GM12878 (cell line): Measurements from ENCODE around the gene PPP1R10. TPM values are rescaled to one million over a fixed set of nuclear protein-coding genes. Genes with fewer than 3 reads are reported as not detected.

ENCODE experiments used
- ATAC-seq: fragments of 200-7000 bp; cut with Tn5 transposase; 3 replicates; pipeline ENCODE4 v1.9.1; 2020; ENCODE audit warnings: mild to moderate bottlenecking, moderate library complexity
- BruUV-seq: library from RNA; stranded (reverse); fragments of 400-500 nt; replicated peaks from 2 replicates; lab custom pipeline; 2021; lab: Mats Ljungman, UMichigan
- CTCF ChIA-PET: fragments of 300-600 bp; sonication (Branson Sonifier 250); formaldehyde crosslinking; extraction: SDS; loops from one replicate; lab custom pipeline; 2021; ENCODE audit warnings: inconsistent platforms; lab: Yijun Ruan, JAX
- POLR2A ChIA-PET: fragments of 350-600 bp; formaldehyde crosslinking; extraction: SDS; loops from one replicate; lab custom pipeline; 2021; ENCODE audit warnings: inconsistent platforms; lab: Charles Lee
- RAD21 ChIA-PET: fragments of 300-600 bp; sonication (Branson Sonifier 250); formaldehyde crosslinking; loops from one replicate; lab custom pipeline; 2023; ENCODE audit warnings: antibody characterized with exemption; ENCODE audit not compliant: unreplicated experiment; lab: Charles Lee
- SMC1A ChIA-PET: fragments of 300-600 bp; sonication (Branson Sonifier 250); formaldehyde crosslinking; loops from one replicate; lab custom pipeline; 2023; ENCODE audit not compliant: unreplicated experiment, uncharacterized antibody; lab: Charles Lee
- DNase-seq: peaks from one replicate; pipeline ENCODE4 v3.0.0-alpha.2; 2011; ENCODE audit warnings: low read depth, low spot score
- FAIRE-seq: peaks from 3 replicates; lab custom pipeline; 2011; peaks lifted over from hg19 to GRCh38; lab: Jason Lieb, UNC
- H2AFZ ChIP-seq: 2 replicates; pipeline ENCODE4 v1.6.0; 2011; ENCODE audit warnings: low read depth, low read length, control low read depth; ENCODE audit not compliant: control insufficient read depth
- H3K27ac ChIP-seq: 2 replicates; pipeline ENCODE4 v1.5.1; 2011; ENCODE audit warnings: control low read depth; ENCODE audit not compliant: control insufficient read depth, insufficient read depth
- H3K27me3 ChIP-seq, 2 experiments: replicated peaks in 1 of 2; 2 replicates each; pipeline versions ENCODE4 v1.6.0 to v1.6.1; 2011; ENCODE audit warnings: low read length in 1 of 2; ENCODE audit not compliant: control insufficient read depth in 2 of 2, insufficient read depth in 2 of 2
- H3K36me3 ChIP-seq, 2 experiments: 2 replicates each; pipeline ENCODE4 v1.5.1; 2011; ENCODE audit warnings: low read length in 1 of 2; ENCODE audit not compliant: control insufficient read depth in 2 of 2, insufficient read depth in 2 of 2
- H3K4me1 ChIP-seq: 2 replicates; pipeline ENCODE4 v1.6.1; 2011; ENCODE audit warnings: mild to moderate bottlenecking, low read length, moderate library complexity, mixed read lengths; ENCODE audit not compliant: control insufficient read depth, insufficient read depth
- H3K4me2 ChIP-seq: 2 replicates; pipeline ENCODE4 v1.6.0; 2011; ENCODE audit warnings: control low read depth; ENCODE audit not compliant: control insufficient read depth, insufficient read depth
- H3K4me3 ChIP-seq: fragments of 200-600 bp; sonication (generic); 2 replicates; pipeline ENCODE4 v1.5.1; 2016
- H3K79me2 ChIP-seq: 2 replicates; pipeline ENCODE4 v1.6.0; 2011; ENCODE audit warnings: low read length; ENCODE audit not compliant: control insufficient read depth, insufficient read depth
- H3K9ac ChIP-seq: 2 replicates; pipeline ENCODE4 v1.8.0; 2011; ENCODE audit warnings: low read length, control low read depth, mixed read lengths; ENCODE audit not compliant: control insufficient read depth, insufficient read depth
- H3K9me3 ChIP-seq: replicated peaks from 3 replicates; pipeline ENCODE4 v1.5.1; 2011; ENCODE audit warnings: mild to moderate bottlenecking, low read length; ENCODE audit not compliant: control insufficient read depth, insufficient read depth
- H4K20me1 ChIP-seq: 2 replicates; pipeline ENCODE4 v1.6.0; 2011; ENCODE audit not compliant: control insufficient read depth, insufficient read depth
- CBX3 ChIP-seq: fragments of 200-600 bp; sonication (generic); IDR thresholded peaks from 2 replicates; pipeline ENCODE4 v1.6.1; 2016; ENCODE audit warnings: low read depth, borderline replicate concordance
- KDM1A ChIP-seq: fragments of 200-600 bp; sonication (generic); IDR thresholded peaks from 2 replicates; pipeline ENCODE4 v1.6.1; 2016; ENCODE audit warnings: borderline replicate concordance
- MTA2 ChIP-seq: fragments of 450-650 bp; IDR thresholded peaks from 2 replicates; pipeline ENCODE4 v1.6.1; 2016; ENCODE audit warnings: low read depth, mild to moderate bottlenecking, moderate library complexity
- RELB ChIP-seq: fragments of 450-650 bp; IDR thresholded peaks from 2 replicates; pipeline ENCODE4 v1.6.1; 2017; ENCODE audit warnings: low read depth, mild to moderate bottlenecking, moderate library complexity
- SPI1 ChIP-seq: IDR thresholded peaks from 2 replicates; pipeline ENCODE4 v1.6.1; 2011; ENCODE audit warnings: low read depth, mild to moderate bottlenecking, low read length, moderate library complexity, borderline replicate concordance; ENCODE audit not compliant: insufficient read depth
- SUZ12 ChIP-seq: fragments of 200-600 bp; sonication (generic); IDR thresholded peaks from one replicate; pipeline ENCODE4 v1.6.1; 2018; ENCODE audit warnings: antibody characterized with exemption, mild to moderate bottlenecking; ENCODE audit not compliant: unreplicated experiment
- ZNF622 ChIP-seq: fragments of 450-650 bp; IDR thresholded peaks from 2 replicates; pipeline ENCODE4 v1.6.1; 2017; ENCODE audit warnings: mild to moderate bottlenecking, inconsistent platforms
- WGBS: methylation state at CpG from one replicate; pipeline ENCODE4 v1.1.6; 2016; ENCODE audit warnings: low lambda C conversion rate; ENCODE audit not compliant: insufficient replicate concordance, insufficient coverage; ENCODE audit errors: missing lambda C conversion rate; 5-methylcytosine and 5-hydroxymethylcytosine counted together
- in situ Hi-C: fragments of 300-500 bp; cut with MboI; formaldehyde crosslinking; loops from 9 replicates; pipeline ENCODE4 v1.14.3; 2018; ENCODE audit warnings: mixed read lengths
- intact Hi-C: fragments of 100-400 bp; cut with micrococcal nuclease; formaldehyde crosslinking; loops from one replicate; pipeline ENCODE4 v1.14.2; 2022; ENCODE audit not compliant: unreplicated experiment
- polyA plus RNA-seq, 11 experiments: library from polyadenylated mRNA; depleted of rRNA in 4 of 11; unstranded in 6 of 11; stranded (reverse) in 5 of 11; fragments of >200 nt; fragmentation: Nextera tagmentation in 4 of 11; fragmentation: Illumina TruSeq in 1 of 11; extraction: Ambion mirVana in 4 of 11; extraction: Trizol in 1 of 11; gene quantifications; 1 replicate in 1 of 11; 2 replicates in 10 of 11; pipeline versions ENCODE4 v1.2.1 to v1.2.3, GENCODE V29; 2011 to 2016; ENCODE audit warnings: inconsistent platforms in 2 of 11, missing spikeins in 2 of 11, low read depth in 1 of 11
- total RNA-seq, 4 experiments: library from RNA; depleted of rRNA in 3 of 4; stranded (reverse); fragments of >200 nt in 3 of 4; fragmentation: Illumina TruSeq in 1 of 4; extraction: Trizol in 1 of 4; gene quantifications; 2 replicates each; pipeline versions ENCODE4 v1.2.1 to v1.2.3, GENCODE V29; 2013 to 2021

Gene PPP1R10
- total and polyA plus RNA-seq, 10 of the 15 experiments (the other 5 are each of a cell fraction or from before 2014, with no cell fraction given), result 11.3 to 83.8 (median 41.2) TPM

- Histone ChIP-seq H3K36me3 (peaks cover 11 to 13% of the 10 kb centered on the region in 2 experiments; a peak in 3 of 4 replicates), H2AFZ (peak overlapping the region; percentile 95; the same call in 1 of the 2 replicates), H3K4me1 (peaks cover 8% of the 10 kb centered on the region; the same call in 1 of the 2 replicates), H3K27ac (peak overlapping the region; percentile 93), H4K20me1 (no peaks in the 10 kb centered on the region), H3K9ac (peak overlapping the region; percentile 95), H3K4me2 (peak overlapping the region; percentile 92), H3K9me3 (no peaks in the 10 kb centered on the region), H3K4me3 (peak overlapping the region; percentile 86), H3K27me3 (no peaks in the 10 kb centered on the region), H3K79me2 (peaks cover 27% of the 10 kb centered on the region)
- TSS peak; percentile 79 for BruUV-seq
- TF ChIP-seq SUZ12, result no peak
- TF ChIP-seq KDM1A, result no peak
- TF ChIP-seq RELB, result no peak
- no peak for TF ChIP-seq SPI1
- no peak for TF ChIP-seq ZNF622
- no peak for TF ChIP-seq MTA2
- no peak for TF ChIP-seq CBX3
- 0% methylated on average over 6 of the region's 6 CpGs for WGBS
- RAD21 ChIA-PET, result interaction anchor here (1.0 to 2.0 kb wide), 4 partner anchors 13 to 115 kb away, joined by 3 to 9 read pairs (median 6); partner anchors contain the start of genes ABCF1 and DHX16
- POLR2A ChIA-PET, result interaction anchor here (0.5 to 3.3 kb wide), 10 partner anchors 9 to 348 kb away, joined by 3 to 25 read pairs (median 6); partner anchors contain the start of genes ABCF1, MDC1, MRPS18B and NRM
- in situ Hi-C loops (no loop called here), intact Hi-C loops (loop anchor here (2.0 to 10.0 kb wide), 4 partner anchors 13 to 233 kb away; partner anchors contain the start of genes ABCF1, MRPS18B, PPP1R10 and RPP21)
- SMC1A ChIA-PET, result interaction anchor here (0.5 to 2.6 kb wide), 10 partner anchors 10 to 905 kb away, joined by 3 to 18 read pairs (median 4); partner anchors contain the start of gene ABCF1
- CTCF ChIA-PET, result interaction anchor here (0.6 to 9.7 kb wide), 8 partner anchors 8 to 318 kb away, joined by 3 to 121 read pairs (median 3); partner anchors contain the start of gene MRPS18B
- DNase-seq (no peak), ATAC-seq (peak; percentile 22; the same call in 2 of the 3 replicates), FAIRE-seq (no peak)
Observed at GRCh38 chr6:30557683-30557981, 59.4 kb downstream of the PPP1R10 start.
